IPS-15b (cell line): ENCODE data around the gene CCDC81.

Experiments used
- H3K27me3 ChIP-seq: one replicate; pipeline ENCODE4 v1.6.1; 2013; ENCODE audit warnings: low read length; ENCODE audit not compliant: control insufficient read depth, insufficient read depth
- H3K36me3 ChIP-seq: one replicate; pipeline ENCODE4 v1.6.1; 2013; ENCODE audit warnings: low read length; ENCODE audit not compliant: control insufficient read depth, insufficient read depth
- H3K4me1 ChIP-seq: one replicate; pipeline ENCODE4 v1.6.1; 2013; ENCODE audit warnings: mild to moderate bottlenecking, low read length; ENCODE audit not compliant: control insufficient read depth, insufficient read depth
- H3K4me3 ChIP-seq: one replicate; pipeline ENCODE4 v1.5.1; 2013; ENCODE audit warnings: low read depth, low read length
- H3K9ac ChIP-seq: one replicate; pipeline ENCODE4 v1.6.1; 2013; ENCODE audit warnings: low read depth, mild to moderate bottlenecking, low read length
- H3K9me3 ChIP-seq: one replicate; pipeline ENCODE4 v1.6.1; 2013; ENCODE audit warnings: mild to moderate bottlenecking, low read length; ENCODE audit not compliant: control insufficient read depth, insufficient read depth

The CCDC81 gene

DNA sequence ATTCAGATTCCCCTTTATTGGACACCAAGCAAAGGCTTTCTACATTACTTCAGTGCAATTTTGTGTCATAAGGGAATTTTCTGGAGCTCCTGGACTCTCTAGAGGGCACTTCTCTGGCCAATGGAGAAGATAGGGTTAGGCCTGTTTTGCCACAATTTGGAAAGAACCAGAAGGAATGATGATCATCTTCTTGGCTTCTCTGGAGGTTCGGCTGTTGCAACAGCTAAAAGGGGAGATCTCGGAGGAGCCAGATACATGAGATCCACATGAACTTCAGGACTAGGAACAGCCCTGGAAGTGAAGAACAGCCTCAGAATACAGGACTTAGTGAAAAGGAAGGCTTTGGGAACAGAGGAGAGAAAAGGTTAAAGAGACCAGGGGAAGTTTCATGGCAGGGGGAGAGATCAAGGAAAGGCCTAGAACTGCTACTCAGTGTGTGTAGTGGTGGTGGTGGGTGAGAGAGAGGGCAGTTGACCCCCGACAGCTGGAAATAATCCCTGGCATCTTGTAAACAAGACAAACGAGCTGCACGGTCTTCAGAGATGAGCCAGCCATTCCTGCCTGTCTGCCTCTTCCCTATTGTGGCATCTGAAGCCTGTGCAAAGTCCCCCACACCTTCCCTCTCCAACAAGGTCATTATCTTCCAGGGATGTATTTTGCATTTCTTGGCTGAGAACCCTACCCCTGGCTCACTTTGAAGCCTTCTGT, 83.8 kb downstream of the CCDC81 start:
- Histone ChIP-seq H3K9me3 (no peaks in the 10 kb centered on the region), H3K4me3 (no peak overlapping the region)

GRCh38 chr11:86459002-86459385, 84.3 kb downstream of the CCDC81 start:
- no peaks in the 10 kb centered on the region for H3K4me1 ChIP-seq
- H3K9ac ChIP-seq = no peak overlapping the region
- no peaks in the 10 kb centered on the region for H3K9me3 ChIP-seq
- no peaks in the 10 kb centered on the region for H3K36me3 ChIP-seq
- H3K4me3 ChIP-seq = no peak overlapping the region
- H3K27me3 ChIP-seq = no peaks in the 10 kb centered on the region

More for the DNA sequence above, 83.8 kb downstream of the CCDC81 start:
- H3K27me3 ChIP-seq = no peaks in the 10 kb centered on the region
- H3K36me3 ChIP-seq = no peaks in the 10 kb centered on the region
- H3K9ac ChIP-seq = no peak overlapping the region
- no peaks in the 10 kb centered on the region for H3K4me1 ChIP-seq

- Histone ChIP-seq H3K9ac (no peak overlapping the region), H3K4me1 (no peaks in the 10 kb centered on the region), H3K27me3 (no peaks in the 10 kb centered on the region), H3K9me3 (no peaks in the 10 kb centered on the region), H3K4me3 (no peak overlapping the region), H3K36me3 (no peaks in the 10 kb centered on the region)
Measured at GRCh38 chr11:86459682-86460460, 85.2 kb downstream of the CCDC81 start.

DNA sequence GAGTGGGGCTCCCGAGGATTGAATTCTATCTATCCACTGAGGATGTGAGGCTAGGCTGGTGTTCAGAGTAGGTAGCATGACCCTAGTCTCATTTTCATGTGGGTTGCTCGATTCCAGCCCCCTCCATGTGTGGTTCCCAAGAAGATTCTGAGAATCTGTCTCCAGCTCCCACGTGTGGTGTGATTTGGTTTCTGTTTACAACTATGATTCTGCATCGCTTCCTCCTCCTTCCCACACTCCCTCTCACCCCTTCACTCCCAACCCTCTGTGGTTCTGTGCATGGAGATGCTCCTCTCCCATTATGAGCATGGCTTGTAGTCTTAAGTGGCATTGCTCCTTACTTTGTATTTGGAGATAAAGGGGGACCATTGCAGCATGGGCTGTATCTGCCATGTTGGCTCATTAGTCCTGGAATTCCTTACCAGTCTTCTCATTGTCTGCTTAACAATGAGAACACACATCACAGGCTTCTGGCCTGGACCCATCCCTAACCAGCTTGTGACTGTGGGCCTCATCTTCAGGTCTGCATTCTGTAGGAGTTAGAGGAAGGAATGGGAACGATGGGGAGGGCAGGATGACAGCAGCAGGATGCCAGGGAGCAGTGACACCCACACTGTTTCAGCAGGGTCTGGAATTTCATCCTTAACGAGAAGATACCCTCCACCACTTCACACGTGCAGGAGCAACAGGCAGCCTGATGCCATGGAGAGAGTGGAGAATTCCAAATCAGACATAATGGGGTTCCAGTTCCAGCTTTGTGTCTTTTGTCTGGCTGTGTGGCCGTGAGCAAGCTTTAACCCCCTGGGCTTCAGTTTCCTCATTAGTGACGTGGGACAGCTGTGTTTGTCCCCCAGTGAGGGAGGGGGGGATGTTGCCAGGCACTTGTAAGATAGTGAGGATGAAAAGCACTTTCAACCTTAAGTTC, 86.0 kb downstream of the CCDC81 start:
- Histone ChIP-seq H3K27me3 (no peaks in the 10 kb centered on the region), H3K4me3 (no peak overlapping the region), H3K9ac (no peak overlapping the region), H3K9me3 (no peaks in the 10 kb centered on the region), H3K36me3 (no peaks in the 10 kb centered on the region), H3K4me1 (no peaks in the 10 kb centered on the region)

DNA sequence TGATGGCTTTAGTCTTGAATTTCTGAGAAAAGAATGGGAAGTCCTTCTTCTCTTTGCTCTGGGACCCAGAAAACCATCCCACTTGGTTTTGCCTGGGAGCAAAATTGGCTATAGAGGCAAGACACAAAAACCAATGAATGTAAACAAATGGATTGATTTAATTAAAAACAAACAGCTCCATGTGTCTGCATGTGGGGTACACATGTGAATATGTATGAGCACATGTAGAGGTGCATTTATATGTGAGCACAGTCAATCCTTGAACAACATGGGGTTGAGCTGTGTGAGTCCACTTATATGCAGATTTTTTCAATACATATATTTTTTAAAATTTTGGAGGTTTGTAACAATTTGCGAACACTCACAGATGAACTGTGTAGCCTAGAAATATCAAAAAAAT, 87.2 kb downstream of the CCDC81 start:
- Histone ChIP-seq H3K9me3 (no peaks in the 10 kb centered on the region), H3K4me1 (no peaks in the 10 kb centered on the region), H3K4me3 (no peak overlapping the region), H3K36me3 (no peaks in the 10 kb centered on the region), H3K9ac (no peak overlapping the region), H3K27me3 (no peaks in the 10 kb centered on the region)

DNA sequence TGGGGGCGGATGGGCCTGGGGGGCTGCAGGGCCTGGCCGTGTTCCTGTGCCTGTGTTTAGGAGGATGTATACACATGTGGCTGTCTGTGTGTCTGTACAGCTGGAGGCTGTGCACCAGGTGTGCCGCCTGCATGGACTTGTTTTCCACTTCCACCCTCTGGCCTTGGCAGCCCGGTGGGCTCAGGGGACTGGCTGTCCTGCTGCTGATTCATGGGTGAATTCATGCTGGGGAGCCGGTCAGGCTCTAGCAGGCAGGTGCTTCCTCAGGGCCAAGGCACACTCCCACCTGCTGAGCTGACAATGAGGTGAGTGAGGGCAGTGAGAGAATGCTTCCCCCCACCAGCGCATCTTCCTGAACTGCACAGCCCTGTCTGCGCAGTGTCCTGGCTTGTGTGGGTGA, 88.4 kb downstream of the CCDC81 start:
- Histone ChIP-seq H3K4me1 (no peaks in the 10 kb centered on the region), H3K9ac (no peak overlapping the region), H3K4me3 (no peak overlapping the region), H3K9me3 (no peaks in the 10 kb centered on the region), H3K27me3 (no peaks in the 10 kb centered on the region), H3K36me3 (no peaks in the 10 kb centered on the region)

- H3K4me3 ChIP-seq = no peak overlapping the region
- H3K27me3 ChIP-seq = no peaks in the 10 kb centered on the region
- no peaks in the 10 kb centered on the region for H3K4me1 ChIP-seq
- H3K9me3 ChIP-seq = no peaks in the 10 kb centered on the region
- H3K9ac ChIP-seq = no peak overlapping the region
- H3K36me3 ChIP-seq = no peaks in the 10 kb centered on the region
Measured at GRCh38 chr11:86463955-86464354, 89.3 kb downstream of the CCDC81 start.

DNA sequence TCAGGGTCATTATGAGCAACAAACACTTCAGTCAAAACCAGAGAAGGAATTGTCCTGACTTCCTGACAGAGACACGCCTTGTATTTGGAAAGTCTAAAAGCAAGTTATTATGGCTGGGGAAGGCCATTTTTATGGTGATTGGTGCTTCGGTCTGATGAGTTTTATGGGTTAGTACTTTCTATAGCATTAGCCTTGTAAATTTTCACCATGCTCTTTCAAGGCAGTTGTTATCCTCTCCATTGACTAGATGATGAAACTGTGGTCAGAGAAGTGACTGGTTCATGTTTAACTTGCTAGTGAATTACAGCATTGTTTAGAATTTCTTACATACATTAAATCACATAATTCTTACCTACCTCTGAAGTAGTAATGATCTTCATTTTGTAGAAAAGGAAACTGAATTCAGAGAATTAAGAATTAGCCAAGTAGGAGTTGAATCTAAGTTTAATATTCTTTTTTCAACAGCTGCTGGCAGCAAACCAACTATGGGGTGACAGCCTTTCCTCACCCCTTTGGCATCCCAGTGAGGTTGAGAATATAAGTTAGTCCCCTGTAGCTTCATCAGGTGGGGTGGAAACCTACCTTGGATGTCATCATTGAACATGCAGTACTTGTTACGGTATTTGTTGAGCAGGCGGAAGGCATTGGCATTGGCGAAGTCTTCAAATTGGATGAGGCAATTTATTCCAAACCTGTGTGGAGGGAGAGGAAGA, 90.0 kb downstream of the CCDC81 start:
- H3K4me3 ChIP-seq = no peak overlapping the region
- H3K9me3 ChIP-seq = no peaks in the 10 kb centered on the region
- H3K4me1 ChIP-seq = no peaks in the 10 kb centered on the region
- peaks cover 2% of the 10 kb centered on the region for H3K27me3 ChIP-seq
- H3K9ac ChIP-seq = no peak overlapping the region
- no peaks in the 10 kb centered on the region for H3K36me3 ChIP-seq

GRCh38 chr11:86468169-86468568, 93.5 kb downstream of the CCDC81 start:
- Histone ChIP-seq H3K4me3 (no peak overlapping the region), H3K9ac (no peak overlapping the region), H3K36me3 (no peaks in the 10 kb centered on the region), H3K27me3 (peaks cover 2% of the 10 kb centered on the region), H3K4me1 (no peaks in the 10 kb centered on the region), H3K9me3 (no peaks in the 10 kb centered on the region)

DNA sequence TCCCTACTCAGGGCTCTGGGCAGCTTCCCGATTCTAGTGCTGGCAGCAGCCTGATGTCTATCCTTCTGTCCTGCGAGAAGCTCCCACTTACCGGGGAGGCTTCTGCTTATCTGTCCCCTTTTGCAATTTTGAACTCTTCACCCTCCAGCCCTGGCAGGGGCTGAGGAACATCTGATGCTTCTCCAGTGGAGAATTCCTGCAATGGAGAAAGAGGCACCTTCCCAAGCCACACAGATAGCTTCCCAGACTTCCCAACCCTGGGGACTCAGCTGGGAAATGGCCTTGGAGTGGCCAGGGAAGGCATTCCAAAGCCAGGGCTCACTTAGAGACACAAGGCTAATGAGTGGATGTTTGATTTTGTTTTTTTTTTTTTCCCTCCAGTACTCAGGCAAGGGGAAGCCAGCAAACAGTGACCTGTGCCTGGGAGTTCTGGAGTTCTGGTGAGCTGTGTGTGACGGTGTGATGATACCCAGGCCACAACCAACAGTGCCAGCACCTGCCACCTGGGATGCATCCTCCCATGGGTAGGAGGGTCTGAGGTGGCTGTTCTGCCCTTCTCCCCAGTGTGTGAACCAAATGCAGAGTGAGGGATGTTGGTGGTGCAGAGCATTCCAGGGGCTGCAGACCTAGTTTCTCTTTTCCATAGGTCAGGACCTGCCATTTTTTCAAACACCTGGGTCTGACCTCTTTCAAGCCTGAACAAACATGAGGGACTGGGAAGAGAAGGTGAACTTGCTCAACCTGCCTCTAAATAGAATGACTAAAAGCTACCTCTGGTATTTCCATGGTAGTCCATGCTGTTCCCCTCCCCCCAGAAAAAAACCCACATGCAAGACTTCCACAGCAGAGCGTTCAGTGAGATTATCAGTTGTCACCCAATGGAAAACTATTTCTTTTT, 95.1 kb downstream of the CCDC81 start:
- Histone ChIP-seq H3K36me3 (no peaks in the 10 kb centered on the region), H3K4me3 (no peak overlapping the region), H3K4me1 (no peaks in the 10 kb centered on the region), H3K9me3 (no peaks in the 10 kb centered on the region), H3K9ac (no peak overlapping the region), H3K27me3 (peaks cover 2% of the 10 kb centered on the region)
